ENCODE data around the gene MYLK2.

Gene MYLK2

GRCh38 chr20:31859266-31859997 lies 40.3 kb downstream of the MYLK2 start:
- no peaks in the 10 kb centered on the region for H3K9me3 ChIP-seq (ENCODE audit: control insufficient read depth, insufficient read depth, low read depth, low read length)
- no peak overlapping the region for H3K27ac ChIP-seq (ENCODE audit: low read depth, low read length)
- peaks cover 51% of the 10 kb centered on the region for H3K27me3 ChIP-seq (ENCODE audit: control insufficient read depth, insufficient read depth, low read length)
- no peaks in the 10 kb centered on the region for H3K36me3 ChIP-seq (ENCODE audit: control insufficient read depth, insufficient read depth, low read length)
- peaks cover 22% of the 10 kb centered on the region for H3K4me1 ChIP-seq (ENCODE audit: control insufficient read depth, insufficient read depth, low read length)
- H3K9ac ChIP-seq (ENCODE audit: low read length), result no peak overlapping the region
- no peak overlapping the region for H3K4me3 ChIP-seq (ENCODE audit: low read depth, low read length)

GRCh38 chr20:31859998-31860380 lies 40.8 kb downstream of the MYLK2 start:
- Histone ChIP-seq H3K27ac (ENCODE audit: low read depth, low read length) (no peak overlapping the region), H3K4me1 (ENCODE audit: control insufficient read depth, insufficient read depth, low read length) (peaks cover 22% of the 10 kb centered on the region), H3K27me3 (ENCODE audit: control insufficient read depth, insufficient read depth, low read length) (peaks cover 49% of the 10 kb centered on the region), H3K36me3 (ENCODE audit: control insufficient read depth, insufficient read depth, low read length) (no peaks in the 10 kb centered on the region), H3K4me3 (ENCODE audit: low read depth, low read length) (peak overlapping the region; percentile 75; the same call in 1 of the 2 replicates), H3K9me3 (ENCODE audit: control insufficient read depth, insufficient read depth, low read depth, low read length) (no peaks in the 10 kb centered on the region), H3K9ac (ENCODE audit: low read length) (no peak overlapping the region)

- Histone ChIP-seq H3K9me3 (ENCODE audit: control insufficient read depth, insufficient read depth, low read depth, low read length) (no peaks in the 10 kb centered on the region), H3K9ac (ENCODE audit: low read length) (peak overlapping the region; percentile 48), H3K4me3 (ENCODE audit: low read depth, low read length) (peak overlapping the region; percentile 75), H3K36me3 (ENCODE audit: control insufficient read depth, insufficient read depth, low read length) (no peaks in the 10 kb centered on the region), H3K4me1 (ENCODE audit: control insufficient read depth, insufficient read depth, low read length) (peaks cover 22% of the 10 kb centered on the region), H3K27me3 (ENCODE audit: control insufficient read depth, insufficient read depth, low read length) (peaks cover 44% of the 10 kb centered on the region), H3K27ac (ENCODE audit: low read depth, low read length) (no peak overlapping the region)
These were observed 41.4 kb downstream of the MYLK2 start for GRCh38 chr20:31860390-31861134.

GRCh38 chr20:31861135-31861384 lies 41.9 kb downstream of the MYLK2 start:
- peaks cover 22% of the 10 kb centered on the region for H3K4me1 ChIP-seq (ENCODE audit: control insufficient read depth, insufficient read depth, low read length)
- H3K4me3 ChIP-seq (ENCODE audit: low read depth, low read length), result peak overlapping the region; percentile 75
- no peaks in the 10 kb centered on the region for H3K36me3 ChIP-seq (ENCODE audit: control insufficient read depth, insufficient read depth, low read length)
- H3K9ac ChIP-seq (ENCODE audit: low read length), result peak overlapping the region; percentile 48
- H3K27me3 ChIP-seq (ENCODE audit: control insufficient read depth, insufficient read depth, low read length), result peaks cover 44% of the 10 kb centered on the region
- H3K9me3 ChIP-seq (ENCODE audit: control insufficient read depth, insufficient read depth, low read depth, low read length), result no peaks in the 10 kb centered on the region
- H3K27ac ChIP-seq (ENCODE audit: low read depth, low read length), result no peak overlapping the region

- peaks cover 40% of the 10 kb centered on the region for H3K27me3 ChIP-seq (ENCODE audit: control insufficient read depth, insufficient read depth, low read length)
- H3K4me3 ChIP-seq (ENCODE audit: low read depth, low read length), result peak overlapping the region; percentile 75
- H3K9me3 ChIP-seq (ENCODE audit: control insufficient read depth, insufficient read depth, low read depth, low read length), result no peaks in the 10 kb centered on the region
- peaks cover 19% of the 10 kb centered on the region for H3K4me1 ChIP-seq (ENCODE audit: control insufficient read depth, insufficient read depth, low read length)
- peak overlapping the region; percentile 48 for H3K9ac ChIP-seq (ENCODE audit: low read length)
- no peaks in the 10 kb centered on the region for H3K36me3 ChIP-seq (ENCODE audit: control insufficient read depth, insufficient read depth, low read length)
- no peak overlapping the region for H3K27ac ChIP-seq (ENCODE audit: low read depth, low read length)
These were observed 42.4 kb downstream of the MYLK2 start for GRCh38 chr20:31861385-31862156.

GRCh38 chr20:31862157-31862470 lies 43.0 kb downstream of the MYLK2 start:
- H3K27ac ChIP-seq (ENCODE audit: low read depth, low read length), result no peak overlapping the region
- H3K9me3 ChIP-seq (ENCODE audit: control insufficient read depth, insufficient read depth, low read depth, low read length), result no peaks in the 10 kb centered on the region
- peak overlapping the region; percentile 21 for H3K9ac ChIP-seq (ENCODE audit: low read length)
- H3K4me1 ChIP-seq (ENCODE audit: control insufficient read depth, insufficient read depth, low read length), result peaks cover 16% of the 10 kb centered on the region
- peaks cover 41% of the 10 kb centered on the region for H3K27me3 ChIP-seq (ENCODE audit: control insufficient read depth, insufficient read depth, low read length)
- H3K36me3 ChIP-seq (ENCODE audit: control insufficient read depth, insufficient read depth, low read length), result no peaks in the 10 kb centered on the region
- peak overlapping the region; percentile 75 for H3K4me3 ChIP-seq (ENCODE audit: low read depth, low read length)

- Histone ChIP-seq H3K27me3 (ENCODE audit: control insufficient read depth, insufficient read depth, low read length) (peaks cover 41% of the 10 kb centered on the region), H3K9me3 (ENCODE audit: control insufficient read depth, insufficient read depth, low read depth, low read length) (no peaks in the 10 kb centered on the region), H3K4me3 (ENCODE audit: low read depth, low read length) (peak overlapping the region; percentile 75), H3K36me3 (ENCODE audit: control insufficient read depth, insufficient read depth, low read length) (no peaks in the 10 kb centered on the region), H3K9ac (ENCODE audit: low read length) (no peak overlapping the region), H3K27ac (ENCODE audit: low read depth, low read length) (no peak overlapping the region), H3K4me1 (ENCODE audit: control insufficient read depth, insufficient read depth, low read length) (peaks cover 16% of the 10 kb centered on the region)
These were observed 43.4 kb downstream of the MYLK2 start for GRCh38 chr20:31862506-31862905.

- Histone ChIP-seq H3K4me3 (ENCODE audit: low read depth, low read length) (no peak overlapping the region), H3K4me1 (ENCODE audit: control insufficient read depth, insufficient read depth, low read length) (peaks cover 16% of the 10 kb centered on the region), H3K9ac (ENCODE audit: low read length) (no peak overlapping the region), H3K27me3 (ENCODE audit: control insufficient read depth, insufficient read depth, low read length) (peaks cover 36% of the 10 kb centered on the region), H3K27ac (ENCODE audit: low read depth, low read length) (no peak overlapping the region), H3K9me3 (ENCODE audit: control insufficient read depth, insufficient read depth, low read depth, low read length) (no peaks in the 10 kb centered on the region), H3K36me3 (ENCODE audit: control insufficient read depth, insufficient read depth, low read length) (no peaks in the 10 kb centered on the region)
These were observed 44.3 kb downstream of the MYLK2 start for GRCh38 chr20:31863296-31864085.

- no peak overlapping the region for H3K9ac ChIP-seq (ENCODE audit: low read length)
- H3K36me3 ChIP-seq (ENCODE audit: control insufficient read depth, insufficient read depth, low read length), result no peaks in the 10 kb centered on the region
- H3K9me3 ChIP-seq (ENCODE audit: control insufficient read depth, insufficient read depth, low read depth, low read length), result no peaks in the 10 kb centered on the region
- H3K4me3 ChIP-seq (ENCODE audit: low read depth, low read length), result no peak overlapping the region
- H3K27ac ChIP-seq (ENCODE audit: low read depth, low read length), result no peak overlapping the region
- H3K27me3 ChIP-seq (ENCODE audit: control insufficient read depth, insufficient read depth, low read length), result peaks cover 36% of the 10 kb centered on the region
- peaks cover 16% of the 10 kb centered on the region for H3K4me1 ChIP-seq (ENCODE audit: control insufficient read depth, insufficient read depth, low read length)
These were observed 45.6 kb downstream of the MYLK2 start for GRCh38 chr20:31864521-31865400.

- Histone ChIP-seq H3K27me3 (ENCODE audit: control insufficient read depth, insufficient read depth, low read length) (peaks cover 40% of the 10 kb centered on the region), H3K4me1 (ENCODE audit: control insufficient read depth, insufficient read depth, low read length) (peaks cover 11% of the 10 kb centered on the region), H3K27ac (ENCODE audit: low read depth, low read length) (no peak overlapping the region), H3K9ac (ENCODE audit: low read length) (no peak overlapping the region), H3K9me3 (ENCODE audit: control insufficient read depth, insufficient read depth, low read depth, low read length) (no peaks in the 10 kb centered on the region), H3K4me3 (ENCODE audit: low read depth, low read length) (no peak overlapping the region), H3K36me3 (ENCODE audit: control insufficient read depth, insufficient read depth, low read length) (no peaks in the 10 kb centered on the region)
These were observed 47.1 kb downstream of the MYLK2 start for GRCh38 chr20:31866221-31866620.

Measured in HUES6 (cell line).